OCI-LY1 (cell line): ENCODE data around the gene LGALS9C.
"Not testable (repeated sequence)": the region's sequence is repeated elsewhere in the genome, so short reads cannot be mapped to it uniquely, and the experiment has no call there.

Experiments
- H2AFZ ChIP-seq: fragments of 200-600 bp; sonication (generic), shearing (Covaris generic); 2 replicates; pipeline ENCODE4 v1.6.0; 2014; ENCODE audit warnings: antibody characterized with exemption, mild to moderate bottlenecking, low read length
- H3F3A ChIP-seq: fragments of 200-600 bp; sonication (generic), shearing (Covaris generic); 2 replicates; pipeline ENCODE4 v1.6.0; 2014; ENCODE audit warnings: mild to moderate bottlenecking, antibody characterized with exemption, low read length, moderate library complexity; ENCODE audit not compliant: insufficient read depth
- H3K27ac ChIP-seq: fragments of 200-600 bp; sonication (generic); 2 replicates; pipeline ENCODE4 v1.5.1; 2014; ENCODE audit warnings: low read length, mixed run types, mild to moderate bottlenecking, low read depth; ENCODE audit not compliant: poor library complexity, severe bottlenecking
- H3K27me3 ChIP-seq: fragments of 200-600 bp; sonication (generic); 2 replicates; pipeline ENCODE4 v1.6.0; 2014; ENCODE audit warnings: antibody characterized with exemption, mild to moderate bottlenecking, low read length, moderate library complexity; ENCODE audit not compliant: insufficient read depth
- H3K36me3 ChIP-seq: fragments of 200-600 bp; sonication (generic); 2 replicates; pipeline ENCODE4 v1.6.1; 2014; ENCODE audit warnings: mild to moderate bottlenecking, antibody characterized with exemption, low read length, moderate library complexity, mixed read lengths; ENCODE audit not compliant: insufficient read depth
- H3K4me1 ChIP-seq: fragments of 200-600 bp; sonication (generic); 2 replicates; pipeline ENCODE4 v1.5.1; 2014; ENCODE audit warnings: mild to moderate bottlenecking, low read length, moderate library complexity; ENCODE audit not compliant: insufficient read depth, severe bottlenecking
- H3K4me2 ChIP-seq: fragments of 200-600 bp; sonication (generic), shearing (Covaris generic); 2 replicates; pipeline ENCODE4 v1.6.1; 2014; ENCODE audit warnings: low read length
- H3K4me3 ChIP-seq: fragments of 200-600 bp; sonication (generic); 2 replicates; pipeline ENCODE4 v1.5.1; 2014; ENCODE audit warnings: low read length, low read depth, mild to moderate bottlenecking, mixed read lengths; ENCODE audit not compliant: poor library complexity, severe bottlenecking
- H3K79me2 ChIP-seq: fragments of 200-600 bp; shearing (Covaris generic); 2 replicates; pipeline ENCODE4 v1.6.1; 2016; ENCODE audit warnings: mixed run types, low read length, mixed read lengths; ENCODE audit not compliant: insufficient read depth
- H3K9ac ChIP-seq: fragments of 200-600 bp; sonication (generic), shearing (Covaris generic); 2 replicates; pipeline ENCODE4 v1.6.1; 2014; ENCODE audit warnings: mild to moderate bottlenecking, low read length, mixed read lengths
- H3K9me2 ChIP-seq: fragments of 200-600 bp; sonication (generic), shearing (Covaris generic); 2 replicates; pipeline ENCODE4 v1.6.1; 2014; ENCODE audit warnings: low read depth, mild to moderate bottlenecking, low read length, mixed read lengths
- H3K9me3 ChIP-seq: fragments of 200-600 bp; shearing (Covaris generic); 2 replicates; pipeline ENCODE4 v1.6.1; 2014; ENCODE audit warnings: low read length, mixed read lengths
- H4K20me1 ChIP-seq: fragments of 200-600 bp; sonication (generic), shearing (Covaris generic); 2 replicates; pipeline ENCODE4 v1.6.0; 2016; ENCODE audit warnings: mild to moderate bottlenecking, low read length; ENCODE audit not compliant: insufficient read depth

Gene LGALS9C

GRCh38 chr17:18478977-18479595 is 2.5 kb downstream of the LGALS9C start:
- not testable (repeated sequence) for H3K9me2 ChIP-seq, H3K4me3 ChIP-seq, H3K36me3 ChIP-seq, H3K9ac ChIP-seq, H3F3A ChIP-seq, H3K27ac ChIP-seq, H2AFZ ChIP-seq, H3K27me3 ChIP-seq, H4K20me1 ChIP-seq, H3K4me1 ChIP-seq, H3K4me2 ChIP-seq, H3K9me3 ChIP-seq, H3K79me2 ChIP-seq

GRCh38 chr17:18481775-18482174 is 5.2 kb downstream of the LGALS9C start:
- H3K4me3 ChIP-seq, H3K9me3 ChIP-seq, H3K4me2 ChIP-seq, H3K4me1 ChIP-seq, H3F3A ChIP-seq, H3K27me3 ChIP-seq, H2AFZ ChIP-seq, H3K36me3 ChIP-seq, H3K79me2 ChIP-seq, H3K9me2 ChIP-seq, H3K9ac ChIP-seq, H3K27ac ChIP-seq, H4K20me1 ChIP-seq: not testable (repeated sequence)

GRCh38 chr17:18485936-18486464 is 9.4 kb downstream of the LGALS9C start:
- H3K27ac ChIP-seq, H3F3A ChIP-seq, H3K4me2 ChIP-seq, H3K9me3 ChIP-seq, H3K27me3 ChIP-seq, H3K79me2 ChIP-seq, H3K4me1 ChIP-seq, H3K4me3 ChIP-seq, H4K20me1 ChIP-seq, H3K9me2 ChIP-seq, H3K36me3 ChIP-seq, H2AFZ ChIP-seq, H3K9ac ChIP-seq: not testable (repeated sequence)

- H3K9me2 ChIP-seq, H3K36me3 ChIP-seq, H3K79me2 ChIP-seq, H3K27me3 ChIP-seq, H3K4me1 ChIP-seq, H3K4me2 ChIP-seq, H2AFZ ChIP-seq, H3K9me3 ChIP-seq, H3F3A ChIP-seq, H4K20me1 ChIP-seq, H3K9ac ChIP-seq, H3K27ac ChIP-seq, H3K4me3 ChIP-seq: not testable (repeated sequence)
Observed at GRCh38 chr17:18487633-18488032, 11.0 kb downstream of the LGALS9C start.

- not testable (repeated sequence) for H3K4me1 ChIP-seq, H3K9me3 ChIP-seq, H3K79me2 ChIP-seq, H3K27ac ChIP-seq, H3F3A ChIP-seq, H2AFZ ChIP-seq, H3K4me3 ChIP-seq, H3K4me2 ChIP-seq, H3K9me2 ChIP-seq, H3K9ac ChIP-seq, H3K27me3 ChIP-seq, H3K36me3 ChIP-seq, H4K20me1 ChIP-seq
Observed at GRCh38 chr17:18488622-18489021, 12.0 kb downstream of the LGALS9C start.

GRCh38 chr17:18490016-18490415 is 13.4 kb downstream of the LGALS9C start:
- not testable (repeated sequence) for H3K4me3 ChIP-seq, H3K79me2 ChIP-seq, H3K9me3 ChIP-seq, H3F3A ChIP-seq, H4K20me1 ChIP-seq, H3K9ac ChIP-seq, H3K36me3 ChIP-seq, H3K27ac ChIP-seq, H3K9me2 ChIP-seq, H2AFZ ChIP-seq, H3K27me3 ChIP-seq, H3K4me1 ChIP-seq, H3K4me2 ChIP-seq

- H4K20me1 ChIP-seq, H2AFZ ChIP-seq, H3K27me3 ChIP-seq, H3K9me3 ChIP-seq, H3K27ac ChIP-seq, H3K4me2 ChIP-seq, H3K4me1 ChIP-seq, H3K36me3 ChIP-seq, H3F3A ChIP-seq, H3K9ac ChIP-seq, H3K9me2 ChIP-seq, H3K79me2 ChIP-seq, H3K4me3 ChIP-seq: not testable (repeated sequence)
Observed at GRCh38 chr17:18492712-18493480, 16.3 kb downstream of the LGALS9C start.
